AG08395 (cell line): ENCODE results near the gene SEPTIN8.
"Not testable (repeated sequence)": the region's sequence is repeated elsewhere in the genome, so short reads cannot be mapped to it uniquely, and the experiment has no call there.

Source experiments
- DNase-seq: peaks from one replicate; pipeline ENCODE4 v3.0.0; 2012; ENCODE audit warnings: mixed read lengths, low spot score

SEPTIN8 gene

GRCh38 chr5:132812123-132812765 lies 35.2 kb upstream of the SEPTIN8 start:
- no peak for DNase-seq

GRCh38 chr5:132810605-132811004 lies 33.6 kb upstream of the SEPTIN8 start:
- no peak for DNase-seq

- no peak for DNase-seq
Observed at GRCh38 chr5:132808866-132809265, 31.8 kb upstream of the SEPTIN8 start.

- DNase-seq = no peak
Observed at GRCh38 chr5:132808448-132808847, 31.4 kb upstream of the SEPTIN8 start.

- DNase-seq = no peak
Observed at GRCh38 chr5:132807163-132807838, 30.3 kb upstream of the SEPTIN8 start.

- DNase-seq = not testable (repeated sequence)
Observed at GRCh38 chr5:132806804-132807162, 29.7 kb upstream of the SEPTIN8 start.

GRCh38 chr5:132805872-132806271 lies 28.8 kb upstream of the SEPTIN8 start:
- DNase-seq = not testable (repeated sequence)

- DNase-seq = not testable (repeated sequence)
Observed at GRCh38 chr5:132804219-132804618, 27.2 kb upstream of the SEPTIN8 start.

- not testable (repeated sequence) for DNase-seq
Observed at GRCh38 chr5:132802685-132803066, 25.6 kb upstream of the SEPTIN8 start.

GRCh38 chr5:132802044-132802684 lies 25.1 kb upstream of the SEPTIN8 start:
- DNase-seq = no peak

GRCh38 chr5:132800545-132800944 lies 23.5 kb upstream of the SEPTIN8 start:
- DNase-seq = no peak

GRCh38 chr5:132799392-132799791 lies 22.4 kb upstream of the SEPTIN8 start:
- DNase-seq = no peak

- peak; percentile 71 for DNase-seq
Observed at GRCh38 chr5:132797651-132798050, 20.6 kb upstream of the SEPTIN8 start.

GRCh38 chr5:132791026-132791425 lies 14.0 kb upstream of the SEPTIN8 start:
- DNase-seq = no peak

- no peak for DNase-seq
Observed at GRCh38 chr5:132790201-132790865, 13.3 kb upstream of the SEPTIN8 start.

- no peak for DNase-seq
Observed at GRCh38 chr5:132788990-132789886, 12.2 kb upstream of the SEPTIN8 start.

- DNase-seq = no peak
Observed at GRCh38 chr5:132788508-132788907, 11.5 kb upstream of the SEPTIN8 start.

GRCh38 chr5:132787076-132787475 lies 10.0 kb upstream of the SEPTIN8 start:
- peak; percentile 84 for DNase-seq

- DNase-seq = no peak
Observed at GRCh38 chr5:132785864-132786263, 8.8 kb upstream of the SEPTIN8 start.

GRCh38 chr5:132785365-132785764 lies 8.3 kb upstream of the SEPTIN8 start:
- DNase-seq = no peak

- peak; percentile 55 for DNase-seq
Observed at GRCh38 chr5:132782101-132782500, 5.1 kb upstream of the SEPTIN8 start.

- DNase-seq = no peak
Observed at GRCh38 chr5:132781029-132781428, 4.0 kb upstream of the SEPTIN8 start.
